Endothelial cell of umbilical vein (primary cell): ENCODE measurements around the gene MFAP4. TPM values are rescaled to one million over a fixed set of nuclear protein-coding genes. Genes with fewer than 3 reads are reported as not detected.

Experiments
- BruUV-seq: library from RNA; stranded (reverse); fragments of 400-500 nt; replicated peaks from 2 replicates; lab custom pipeline; 2021; lab: Mats Ljungman, UMichigan
- CTCF ChIA-PET: fragments of 300-600, 350-600 bp; sonication (Branson Sonifier 250); formaldehyde crosslinking; loops from one replicate; lab custom pipeline; 2021; ENCODE audit warnings: antibody characterized with exemption, inconsistent platforms; lab: Charles Lee
- POLR2A ChIA-PET: fragments of 300-600, 350-600 bp; sonication (Branson Sonifier 250); formaldehyde crosslinking; loops from one replicate; lab custom pipeline; 2021; ENCODE audit warnings: antibody characterized with exemption, inconsistent platforms; lab: Charles Lee
- DNase-seq: peaks from one replicate; pipeline ENCODE4 v3.0.0-alpha.2; 2011; ENCODE audit warnings: low read depth, low spot score
- FAIRE-seq: peaks from 2 replicates; lab custom pipeline; 2011; peaks lifted over from hg19 to GRCh38; lab: Jason Lieb, UNC
- H2AFZ ChIP-seq: 2 replicates; pipeline ENCODE4 v1.6.0; 2012; ENCODE audit warnings: low read depth, low read length, control low read depth, inconsistent platforms
- H3K27ac ChIP-seq: 2 replicates; pipeline ENCODE4 v1.5.1; 2011; ENCODE audit warnings: low read depth, mild to moderate bottlenecking, control low read depth, low read length, moderate library complexity; ENCODE audit not compliant: insufficient read depth
- H3K27me3 ChIP-seq, 2 experiments: 2 replicates each; pipeline versions ENCODE4 v1.6.0 to v1.6.1; 2011; ENCODE audit warnings: low read length in 2 of 2, mixed read lengths in 1 of 2; ENCODE audit not compliant: control insufficient read depth in 2 of 2, insufficient read depth in 2 of 2
- H3K36me3 ChIP-seq, 2 experiments: 2 replicates in 1 of 2; 3 replicates in 1 of 2; pipeline ENCODE4 v1.5.1; 2011; ENCODE audit warnings: low read length in 2 of 2, mild to moderate bottlenecking in 1 of 2, moderate library complexity in 1 of 2; ENCODE audit not compliant: control insufficient read depth in 2 of 2, insufficient read depth in 2 of 2; ENCODE audit errors: extremely low read depth in 1 of 2
- H3K4me1 ChIP-seq: 3 replicates; pipeline ENCODE4 v1.5.1; 2011; ENCODE audit warnings: mild to moderate bottlenecking, low read length; ENCODE audit not compliant: control insufficient read depth, insufficient read depth; ENCODE audit errors: extremely low read depth
- H3K4me2 ChIP-seq: 2 replicates; pipeline ENCODE4 v1.6.1; 2011; ENCODE audit warnings: low read length, control low read depth, mixed read lengths; ENCODE audit not compliant: insufficient read depth
- H3K4me3 ChIP-seq, 3 experiments: fragments of 200-600 bp in 1 of 3; sonication (generic), shearing (Covaris generic) in 1 of 3; replicated peaks in 1 of 3; 2 replicates each; pipeline ENCODE4 v1.5.1; 2011 to 2016; ENCODE audit warnings: control low read depth in 3 of 3, low read length in 3 of 3, mild to moderate bottlenecking in 2 of 3, inconsistent platforms in 1 of 3, low read depth in 1 of 3, moderate library complexity in 1 of 3; ENCODE audit not compliant: insufficient read depth in 1 of 3
- H3K79me2 ChIP-seq: 2 replicates; pipeline ENCODE4 v1.6.0; 2012; ENCODE audit warnings: low read length, inconsistent platforms; ENCODE audit not compliant: control insufficient read depth, insufficient read depth
- H3K9ac ChIP-seq: replicated peaks from 2 replicates; pipeline ENCODE3; 2011; ENCODE audit warnings: low read length, control low read depth; ENCODE audit not compliant: insufficient read depth; ENCODE audit errors: extremely low read depth
- H3K9me1 ChIP-seq: replicated peaks from 3 replicates; pipeline ENCODE4 v1.6.0; 2011; ENCODE audit warnings: mild to moderate bottlenecking, low read length; ENCODE audit not compliant: control insufficient read depth, insufficient read depth; ENCODE audit errors: extremely low read depth
- H3K9me3 ChIP-seq: replicated peaks from 2 replicates; pipeline ENCODE4 v1.5.1; 2012; ENCODE audit warnings: low read length, inconsistent platforms; ENCODE audit not compliant: control insufficient read depth, insufficient read depth
- H4K20me1 ChIP-seq: replicated peaks from 2 replicates; pipeline ENCODE3; 2011; ENCODE audit warnings: mild to moderate bottlenecking, low read length; ENCODE audit not compliant: control insufficient read depth, insufficient read depth; ENCODE audit errors: extremely low read depth
- CTCF ChIP-seq, 2 donors: IDR thresholded peaks; 1 replicate in 1 of 2; 2 replicates in 1 of 2; pipeline ENCODE4 v1.5.1; 2011; ENCODE audit warnings: low read length in 2 of 2, mild to moderate bottlenecking in 2 of 2, moderate library complexity in 2 of 2, control low read depth in 1 of 2, inconsistent platforms in 1 of 2, low read depth in 1 of 2; ENCODE audit not compliant: insufficient read depth in 1 of 2; ENCODE audit errors: extremely low read depth in 1 of 2
- EZH2 ChIP-seq: IDR thresholded peaks from 2 replicates; pipeline ENCODE4 v1.6.1; 2012; ENCODE audit warnings: borderline replicate concordance, low read depth, mild to moderate bottlenecking, moderate library complexity, low read length, inconsistent platforms; ENCODE audit not compliant: severe bottlenecking
- FOS ChIP-seq: IDR thresholded peaks from 2 replicates; pipeline ENCODE4 v1.6.1; 2011; ENCODE audit warnings: mild to moderate bottlenecking, low read length, moderate library complexity, borderline replicate concordance; ENCODE audit not compliant: insufficient read depth
- GATA2 ChIP-seq: IDR thresholded peaks from 2 replicates; pipeline ENCODE4 v1.7.0; 2011; ENCODE audit warnings: low read depth, mild to moderate bottlenecking, moderate library complexity, mixed read lengths, low read length; ENCODE audit not compliant: insufficient read length, insufficient read depth
- JUN ChIP-seq: IDR thresholded peaks from 2 replicates; pipeline ENCODE4 v1.6.1; 2011; ENCODE audit warnings: borderline replicate concordance, low read depth; ENCODE audit not compliant: insufficient read length, insufficient read depth
- MYC ChIP-seq: IDR thresholded peaks from one replicate; pipeline ENCODE4 v1.6.1; 2011; ENCODE audit warnings: mild to moderate bottlenecking, low read depth, low read length
- POLR2A ChIP-seq: IDR thresholded peaks from 2 replicates; pipeline ENCODE4 v1.6.1; 2012; ENCODE audit warnings: low read depth, mild to moderate bottlenecking, control low read depth, low read length
- POLR2AphosphoS5 ChIP-seq: IDR thresholded peaks from 2 replicates; pipeline ENCODE4 v1.6.1; 2012; ENCODE audit warnings: low read depth, mild to moderate bottlenecking, control low read depth, low read length, moderate library complexity; ENCODE audit not compliant: insufficient read depth
- dilution Hi-C: fragments of 300-500 bp; cut with MboI; formaldehyde crosslinking; loops from one replicate; pipeline ENCODE4 v1.15.0; 2019; ENCODE audit warnings: low sequenced_read_pairs; ENCODE audit not compliant: extremely low pct_ligation_motif_present
- intact Hi-C: fragments of 100-400 bp; cut with micrococcal nuclease; formaldehyde crosslinking; loops from one replicate; pipeline ENCODE4 v1.10.0; 2022
- polyA plus RNA-seq, 4 experiments: library from polyadenylated mRNA; depleted of rRNA in 3 of 4; stranded (reverse) in 3 of 4; unstranded in 1 of 4; fragments of >200 nt; gene quantifications; 2 replicates each; pipeline versions ENCODE4 v1.2.1 to v1.2.3, GENCODE V29; 2011 to 2012; ENCODE audit warnings: missing spikeins in 1 of 4
- total RNA-seq: library from RNA; stranded (reverse); gene quantifications from 2 replicates; pipeline ENCODE4 v1.2.3, GENCODE V29; 2021
- TF ChIP-seq, protein P1 (sequence below): IDR thresholded peaks from 2 replicates; pipeline ENCODE4 v1.6.1; 2011; ENCODE audit not compliant: insufficient read depth, insufficient read length

MFAP4 gene
- total and polyA plus RNA-seq, 2 donors (not counting 3 experiments of a cell fraction or from before 2014, with no cell fraction given) = not detected

- Histone ChIP-seq H3K9ac (no peak overlapping the region), H3K79me2 (peaks cover 5% of the 10 kb centered on the region), H3K27me3 (no peaks in the 10 kb centered on the region), H3K27ac (no peak overlapping the region), H4K20me1 (no peaks in the 10 kb centered on the region), H3K4me2 (no peak overlapping the region), H3K9me1 (no peaks in the 10 kb centered on the region), H3K9me3 (no peaks in the 10 kb centered on the region), H2AFZ (no peak overlapping the region), H3K4me1 (peaks cover 1% of the 10 kb centered on the region), H3K36me3 (no peaks in the 10 kb centered on the region), H3K4me3 (no peak overlapping the region)
- DNase-seq (no peak), FAIRE-seq (no peak)
- dilution Hi-C loops (no loop called here), intact Hi-C loops (no loop called here)
- BruUV-seq = no TSS peak
- ChIA-PET CTCF (interaction anchor here (1.0 to 4.2 kb wide), 3 partner anchors 9 to 73 kb away, joined by 3 to 23 read pairs (median 4); partner anchors contain the start of gene B9D1), POLR2A (no interaction called here)
- TF ChIP-seq GATA2 = no peak
- no peak for TF ChIP-seq POLR2AphosphoS5
- no peak for TF ChIP-seq CTCF (IDR thresholded peaks at IDR 0.05; ENCODE audit: extremely low read depth in 1 of 2, insufficient read depth in 1 of 2, low read depth in 1 of 2, low read length in 2 of 2)
- TF ChIP-seq EZH2 = no peak
- TF ChIP-seq FOS = no peak
- TF ChIP-seq POLR2A = no peak
- TF ChIP-seq, protein P1, sequence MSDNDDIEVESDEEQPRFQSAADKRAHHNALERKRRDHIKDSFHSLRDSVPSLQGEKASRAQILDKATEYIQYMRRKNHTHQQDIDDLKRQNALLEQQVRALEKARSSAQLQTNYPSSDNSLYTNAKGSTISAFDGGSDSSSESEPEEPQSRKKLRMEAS = no peak
- no peak for TF ChIP-seq MYC
- no peak for TF ChIP-seq JUN
Measured at GRCh38 chr17:19374136-19374535, 12.9 kb downstream of the MFAP4 start.
